Stimulated activated CD4-positive, alpha-beta T cell treated with anti-CD3 and anti-CD28 coated beads, Interleukin-15, amount 100 ng/mL, for 48 hours (primary cell): ENCODE measurements around the gene ITPR3.
A peak's percentile ranks its signal among the peaks of the same experiment; 100 is the strongest.
"Not testable (repeated sequence)": the region's sequence is repeated elsewhere in the genome, so short reads cannot be mapped to it uniquely, and the experiment has no call there.

ENCODE experiments used
- DNase-seq, 2 donors: peaks; one replicate each; pipeline ENCODE4 v3.0.0-alpha.2; 2020; ENCODE audit warnings: low read depth in 2 of 2

Gene ITPR3

DNA sequence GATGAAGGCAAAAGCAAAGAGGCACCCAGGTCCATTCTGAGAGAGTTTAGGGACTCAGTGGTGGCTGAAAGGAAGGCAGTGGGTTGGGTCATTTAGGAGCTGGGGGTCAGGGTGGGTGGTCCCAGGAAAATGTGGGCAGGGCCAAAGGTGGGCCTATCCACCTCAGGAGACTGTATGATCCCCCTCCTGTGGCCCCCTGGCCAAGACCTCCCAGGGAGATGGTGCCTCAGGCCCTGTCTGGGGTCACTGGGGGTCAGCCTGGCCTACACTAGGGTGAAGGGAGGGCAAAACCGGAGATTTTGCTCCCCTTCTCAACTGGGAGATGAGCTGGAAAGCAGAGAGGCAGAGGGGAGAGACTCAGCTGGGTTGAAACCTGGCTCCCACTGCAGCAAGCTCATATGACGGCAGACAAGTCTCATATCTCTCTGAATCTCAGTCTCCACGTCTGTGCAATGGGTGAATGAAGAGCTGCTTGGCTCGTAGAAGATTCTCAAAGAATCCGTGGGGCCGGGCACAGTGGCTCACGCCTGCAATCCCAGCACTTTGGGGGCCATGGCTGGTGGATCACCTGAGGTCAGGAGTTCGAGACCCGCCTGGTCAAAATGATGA is 29.6 kb upstream of the ITPR3 start:
- DNase-seq, result no peak

DNA sequence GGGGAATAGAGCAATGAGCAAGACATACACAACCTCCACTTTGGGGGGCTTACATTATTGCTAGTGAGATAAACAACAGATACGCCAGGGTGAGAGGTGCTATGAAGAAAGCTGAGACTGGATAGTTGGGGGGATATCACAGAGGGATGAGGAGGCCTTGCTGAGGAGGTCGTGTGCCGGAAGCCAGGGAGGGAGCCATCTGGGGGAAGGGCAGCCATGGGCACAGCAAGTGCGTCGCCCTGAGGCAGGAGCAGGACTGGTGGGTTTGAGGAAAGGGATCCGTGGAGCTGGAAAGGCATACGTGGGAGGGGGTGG is 28.9 kb upstream of the ITPR3 start:
- DNase-seq, result no peak

DNA sequence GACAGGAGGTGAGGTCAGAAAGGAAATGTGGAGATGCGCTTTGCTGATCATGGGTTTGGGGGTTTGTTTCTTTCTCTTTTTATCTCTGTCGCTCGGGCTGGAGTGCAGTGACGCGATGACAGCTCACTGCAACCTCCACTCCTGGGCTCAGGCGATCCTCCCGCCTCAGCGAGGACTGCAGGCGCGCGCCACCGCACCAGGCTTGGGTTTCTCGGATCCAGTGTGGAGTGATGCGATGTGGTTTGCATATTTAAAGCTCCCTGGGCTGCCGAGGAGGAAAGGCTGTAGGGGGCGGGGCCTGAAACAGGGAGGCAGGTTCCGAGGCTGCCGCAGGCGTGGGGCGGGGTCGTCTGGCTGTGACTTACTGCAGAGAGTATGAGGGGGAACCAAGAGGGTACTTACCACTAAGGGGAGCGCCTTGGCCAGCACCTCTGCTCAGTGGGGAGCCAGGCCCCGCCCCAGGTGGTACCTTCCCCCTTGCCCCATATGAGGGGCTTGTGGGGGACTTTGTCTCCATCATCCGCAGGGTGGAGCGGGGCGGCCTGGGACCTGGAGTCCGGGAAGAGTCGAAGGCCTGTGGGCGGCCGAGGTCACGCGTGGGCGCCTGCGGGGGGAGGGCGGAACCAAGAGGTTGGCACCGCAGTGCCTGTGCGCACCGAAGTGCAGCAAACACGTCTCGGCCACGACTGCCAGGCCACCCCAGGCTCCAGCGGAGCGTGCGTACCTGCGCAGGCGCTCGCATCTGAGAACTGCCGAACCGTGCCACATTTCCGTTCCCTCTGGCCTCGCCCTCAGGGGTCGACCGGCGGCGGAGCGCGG is 28.3 kb upstream of the ITPR3 start:
- DNase-seq, result peak in 1 of 2 donors; percentile 33

DNA sequence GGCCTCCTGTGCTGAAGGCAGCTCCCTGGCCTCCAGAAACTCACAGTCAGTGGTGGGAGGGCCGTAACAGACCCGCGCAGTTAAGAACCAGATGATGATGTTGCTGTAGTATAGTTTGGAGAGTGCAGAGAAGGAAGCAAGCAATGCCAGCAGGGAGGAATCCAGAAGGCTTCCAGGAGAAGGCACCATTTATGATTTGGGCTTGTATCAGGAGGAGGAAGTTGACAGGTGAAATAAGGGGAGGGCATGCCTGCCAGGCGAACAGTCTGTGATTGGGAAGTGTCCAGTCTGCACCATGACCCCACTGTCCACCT is 27.8 kb upstream of the ITPR3 start:
- no peak for DNase-seq

DNA sequence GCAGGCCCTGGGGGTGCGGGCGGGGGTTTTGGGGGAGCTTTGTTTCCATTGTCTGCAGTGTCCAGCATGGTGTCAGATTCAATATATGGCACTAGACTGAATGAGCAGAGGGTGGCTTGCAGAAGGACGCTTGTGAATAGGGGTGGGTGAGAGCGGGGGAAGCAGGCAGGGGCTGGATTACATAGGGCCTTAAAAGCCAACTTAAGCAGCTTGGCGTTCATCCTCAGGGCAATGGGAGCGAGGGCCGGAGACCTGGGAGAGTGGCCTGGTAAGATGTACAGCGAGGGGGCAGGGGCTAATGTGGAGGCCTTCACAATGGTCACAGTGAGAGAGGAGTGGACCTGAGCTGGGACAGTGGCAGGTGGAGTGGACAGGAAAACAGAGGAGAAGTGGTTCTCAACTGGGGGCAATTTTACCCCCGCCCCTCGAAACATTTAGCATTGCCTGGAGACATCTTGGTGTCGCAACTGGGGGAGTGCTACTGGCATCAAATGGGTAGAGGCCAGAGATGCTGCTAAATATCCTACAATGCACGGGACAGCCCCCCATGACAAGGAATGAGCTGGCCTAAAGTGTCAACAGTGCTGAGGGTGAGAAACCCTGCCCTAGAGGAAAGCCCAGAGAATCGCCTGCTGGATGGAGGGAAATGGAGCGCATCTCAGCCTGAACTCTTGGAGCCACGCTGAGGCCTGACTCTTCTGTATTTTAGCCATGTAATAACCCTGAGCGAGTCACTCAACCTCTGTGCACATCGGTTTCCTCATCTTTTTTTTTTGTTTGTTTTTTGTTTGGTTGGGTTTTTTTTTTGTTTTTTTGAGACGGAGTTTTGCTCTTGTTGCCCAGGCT is 25.9 kb upstream of the ITPR3 start:
- no peak for DNase-seq

DNA sequence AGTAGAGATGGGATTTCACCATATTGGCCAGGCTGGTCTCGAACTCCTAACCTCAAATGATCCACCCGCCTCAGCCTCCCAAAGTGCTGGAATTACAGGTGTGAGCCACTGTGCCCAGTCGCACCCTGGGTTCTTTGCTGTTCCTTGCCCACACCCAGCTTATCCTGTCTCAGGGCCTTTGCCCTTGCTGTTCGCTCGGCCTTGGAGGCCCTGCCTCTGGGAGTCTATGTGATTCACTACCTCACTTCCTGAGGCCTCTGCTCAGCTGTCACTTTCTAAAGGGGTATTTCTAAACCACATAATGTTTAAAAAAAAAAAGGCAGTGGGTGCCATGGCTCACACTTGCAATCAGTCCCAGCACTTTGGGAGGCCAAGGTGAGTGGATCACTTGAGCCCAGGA is 24.2 kb upstream of the ITPR3 start:
- DNase-seq, result not testable (repeated sequence)

DNA sequence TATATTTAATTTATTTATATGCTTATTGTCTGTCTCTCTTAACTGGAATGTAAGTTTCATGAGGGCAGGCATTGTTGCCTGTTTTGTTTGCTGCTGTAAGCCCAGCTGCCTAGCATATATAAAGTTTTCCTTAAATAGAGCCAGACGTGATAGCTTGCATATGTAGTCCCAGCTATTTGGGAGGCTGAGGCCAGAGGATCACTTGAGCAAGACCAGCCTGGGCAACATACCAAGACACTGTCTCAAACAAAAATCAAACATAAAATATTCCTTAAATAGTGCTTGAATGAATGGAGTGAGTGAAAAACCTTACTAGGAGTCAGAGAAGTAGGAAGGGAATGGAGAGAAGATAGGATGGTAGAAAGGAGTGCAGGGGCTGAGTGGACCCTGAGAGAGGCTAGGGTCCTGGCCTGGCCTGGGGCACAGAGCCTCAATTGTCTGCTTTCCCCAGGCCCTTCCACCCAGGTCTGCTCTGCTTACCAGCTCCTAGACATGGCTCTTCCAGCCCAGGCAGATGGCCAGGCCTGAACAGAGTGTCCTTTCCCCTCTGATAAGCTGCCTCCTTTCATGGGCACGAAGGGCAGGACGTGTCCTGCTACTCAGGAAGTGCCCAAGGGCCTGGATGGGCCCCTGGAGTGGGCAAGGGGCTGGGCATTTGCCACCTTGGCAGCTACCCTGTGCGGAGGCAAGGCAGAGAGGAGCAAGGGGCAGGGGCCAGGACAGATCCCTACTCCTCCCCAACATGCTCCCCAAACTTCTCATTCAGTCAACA is 23.4 kb upstream of the ITPR3 start:
- DNase-seq, result no peak

DNA sequence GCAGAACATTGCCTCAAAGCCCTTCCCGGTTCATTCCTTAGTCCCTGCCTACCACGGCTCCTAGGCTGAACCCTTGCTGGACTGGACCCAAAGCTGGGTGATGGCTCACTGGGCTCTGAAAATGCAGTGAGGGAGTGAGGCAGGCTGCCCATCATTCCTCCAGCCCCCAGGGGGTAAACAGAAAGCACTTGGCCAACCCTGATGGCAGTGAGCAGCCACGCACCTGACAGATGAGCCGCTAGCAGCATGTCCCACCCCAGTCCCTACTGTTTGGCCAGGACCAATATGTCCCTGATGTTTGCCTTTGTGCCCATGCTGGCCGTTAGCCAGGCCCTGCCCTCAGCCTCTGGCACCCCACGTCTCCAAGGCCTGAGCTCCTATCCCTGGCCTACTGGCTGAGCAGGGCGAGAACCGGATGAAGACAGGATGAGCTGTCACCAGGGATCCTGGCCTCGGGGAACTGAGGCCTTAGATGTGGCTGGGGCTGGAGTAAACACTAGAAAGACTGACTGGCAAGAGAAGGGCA is 21.6 kb upstream of the ITPR3 start:
- DNase-seq, result no peak

DNA sequence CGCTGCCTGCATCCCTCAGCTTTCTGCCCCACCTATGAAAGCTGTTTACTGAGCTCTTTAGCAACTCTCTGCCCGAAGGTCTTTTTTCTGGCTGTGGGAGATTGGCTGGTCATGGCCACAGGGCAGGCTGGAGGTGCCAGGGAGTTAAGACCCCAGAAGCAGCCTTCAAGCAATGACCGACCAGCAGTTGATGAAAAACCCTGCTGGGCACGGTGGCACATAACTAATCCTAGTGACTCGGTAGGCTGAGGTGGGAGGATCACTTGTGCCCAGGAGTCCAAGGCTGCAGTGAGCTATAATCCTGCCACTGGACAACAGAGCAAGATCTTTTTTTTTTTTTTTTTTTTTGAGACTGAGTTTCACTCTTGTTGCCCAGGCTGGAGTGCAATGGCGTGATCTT is 20.4 kb upstream of the ITPR3 start:
- no peak for DNase-seq

DNA sequence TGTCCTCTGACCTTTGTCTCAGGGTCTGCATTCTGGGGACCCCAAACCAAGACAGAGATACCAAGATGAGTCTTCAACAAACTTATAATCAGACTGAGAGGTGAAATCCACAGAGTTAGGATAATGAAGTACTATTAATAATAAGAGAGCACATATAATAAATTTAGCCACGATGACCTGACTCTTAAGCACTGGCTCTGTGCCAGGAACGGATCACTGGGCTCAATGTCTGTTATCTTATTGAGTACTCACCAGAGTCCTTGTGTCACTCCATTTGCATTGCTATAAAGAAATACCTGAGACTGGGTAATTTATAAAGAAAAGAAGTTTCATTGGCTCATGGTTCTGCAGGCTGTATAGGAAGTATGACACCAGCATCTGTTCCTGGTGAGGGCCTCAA is 18.9 kb upstream of the ITPR3 start:
- DNase-seq, result no peak

DNA sequence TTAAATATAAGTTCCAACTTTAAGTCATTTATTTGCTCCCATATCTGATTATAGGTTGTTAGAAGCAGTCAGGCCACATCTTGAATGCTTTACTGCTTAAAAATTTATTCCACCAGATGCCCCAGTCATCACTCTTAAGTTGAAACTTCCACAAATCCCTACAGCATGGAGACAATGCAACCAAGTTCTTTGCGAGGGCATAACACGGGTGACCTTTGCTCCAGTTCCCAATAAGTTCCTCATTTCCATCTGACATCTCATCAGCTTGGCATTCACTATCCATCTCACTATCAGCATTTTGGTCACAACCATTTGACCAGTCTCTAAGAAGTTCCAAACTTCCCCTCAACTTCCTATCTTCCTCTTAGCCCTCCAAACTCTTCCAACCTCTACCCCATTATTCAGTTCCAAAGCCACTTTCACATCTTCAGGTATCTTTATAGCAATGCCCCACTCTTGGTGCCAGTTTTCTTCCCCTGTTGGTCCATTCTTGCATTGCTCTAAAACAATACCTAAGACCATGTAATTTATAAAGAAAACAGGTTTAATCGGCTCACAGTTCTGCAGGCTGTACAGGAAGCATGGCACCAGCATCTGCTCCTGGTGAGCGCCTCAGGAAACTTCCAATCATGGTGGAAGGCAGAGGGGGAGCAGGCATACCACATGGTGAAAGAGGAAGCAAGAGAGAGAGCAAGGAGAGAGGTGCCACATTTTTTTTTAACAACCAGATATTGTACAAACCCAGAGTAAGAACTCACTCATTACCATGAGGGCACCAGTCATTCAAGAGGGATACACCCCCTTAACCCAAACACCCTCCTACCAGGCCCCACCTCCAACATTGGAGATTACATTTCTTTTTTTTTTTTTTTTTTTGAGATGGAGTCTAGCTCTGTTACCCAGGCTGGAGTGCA is 15.9 kb upstream of the ITPR3 start:
- DNase-seq, result no peak

DNA sequence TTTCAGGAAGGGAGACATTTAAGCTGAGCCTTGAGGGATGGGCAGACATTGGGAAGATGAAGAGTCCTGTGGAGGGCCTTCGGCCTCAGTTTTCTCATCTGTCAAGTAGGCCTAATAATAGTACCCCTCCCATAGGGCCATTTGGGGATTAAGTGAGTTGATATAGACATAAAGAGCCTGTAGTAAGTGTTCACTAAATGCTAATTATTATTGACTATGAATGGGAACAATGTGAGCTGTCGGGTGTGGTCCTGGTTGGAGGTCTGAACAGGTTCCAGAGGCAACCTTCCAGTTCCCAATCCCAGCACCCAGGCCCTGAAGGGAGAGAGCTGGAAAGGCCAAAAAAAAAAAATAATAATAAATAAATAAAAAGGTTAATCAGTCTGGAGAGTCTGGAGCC is 14.5 kb upstream of the ITPR3 start:
- DNase-seq, result no peak

DNA sequence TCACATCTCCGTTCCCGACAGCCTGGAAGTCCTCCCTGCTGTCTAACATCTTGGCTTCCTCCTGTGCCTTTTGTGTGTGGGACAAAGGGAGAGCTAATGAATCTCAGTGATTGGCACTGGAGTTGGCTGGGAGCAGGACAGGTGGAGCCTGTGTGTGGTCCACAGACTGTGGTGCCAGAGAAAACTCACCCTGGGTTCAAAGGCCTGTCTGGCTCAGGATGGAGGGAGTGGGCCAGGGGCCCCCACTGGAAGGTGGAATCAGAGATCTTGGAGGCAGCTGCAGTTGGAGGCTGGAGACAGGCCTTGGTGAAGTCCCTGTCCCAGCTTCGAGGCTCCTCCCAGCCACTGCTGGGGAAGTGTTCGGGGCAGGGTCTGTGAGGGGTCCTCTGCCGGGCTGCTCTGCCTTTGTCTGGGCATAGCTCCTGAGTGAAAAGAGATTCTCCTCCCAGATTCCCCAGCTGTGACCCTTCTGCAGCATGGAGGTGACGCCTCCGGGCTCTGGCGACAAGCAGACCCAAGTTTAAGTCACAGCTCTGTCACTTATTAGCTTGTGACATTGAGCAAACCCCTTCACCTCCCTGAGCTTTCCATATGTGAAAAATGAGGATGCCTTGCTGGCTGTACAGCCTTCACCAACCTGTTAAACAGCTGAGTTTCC is 13.9 kb upstream of the ITPR3 start:
- DNase-seq, result no peak

DNA sequence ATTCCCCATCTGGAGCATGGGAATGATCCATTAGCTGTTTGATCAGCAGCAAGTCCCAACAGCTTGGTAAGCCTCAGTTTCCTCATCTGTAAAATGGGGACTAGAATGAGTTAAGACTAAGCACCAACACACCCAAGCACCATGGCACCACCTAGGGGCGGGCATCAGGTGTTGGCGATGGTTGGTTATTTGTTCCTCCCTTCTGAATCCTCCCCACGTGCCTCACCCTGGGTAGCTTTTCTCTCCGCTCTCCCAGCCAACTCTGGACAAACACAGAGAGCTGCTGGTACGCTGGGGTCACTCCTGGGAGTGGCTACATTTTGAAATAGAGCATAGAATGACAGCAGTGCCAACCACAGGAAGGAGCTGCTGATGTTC is 13.3 kb upstream of the ITPR3 start:
- no peak for DNase-seq

DNA sequence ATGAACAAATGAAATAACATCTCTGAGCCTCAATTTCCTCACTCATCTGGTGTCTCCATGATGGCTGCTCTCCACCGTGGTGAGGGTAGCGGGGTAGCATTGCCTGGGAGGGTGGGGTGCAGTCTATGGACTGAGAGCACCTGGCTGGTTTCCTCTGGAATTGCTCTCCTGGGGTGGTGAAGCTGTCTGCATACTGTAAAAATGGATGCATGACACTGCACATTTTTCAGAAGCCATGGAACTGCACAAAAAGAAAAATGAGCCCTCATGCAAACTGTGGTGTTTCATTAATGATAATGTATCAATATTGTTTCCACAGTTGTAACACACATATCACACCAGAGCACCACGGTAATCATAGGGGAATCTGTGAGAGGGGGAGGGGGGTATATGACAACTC is 12.1 kb upstream of the ITPR3 start:
- no peak for DNase-seq

DNA sequence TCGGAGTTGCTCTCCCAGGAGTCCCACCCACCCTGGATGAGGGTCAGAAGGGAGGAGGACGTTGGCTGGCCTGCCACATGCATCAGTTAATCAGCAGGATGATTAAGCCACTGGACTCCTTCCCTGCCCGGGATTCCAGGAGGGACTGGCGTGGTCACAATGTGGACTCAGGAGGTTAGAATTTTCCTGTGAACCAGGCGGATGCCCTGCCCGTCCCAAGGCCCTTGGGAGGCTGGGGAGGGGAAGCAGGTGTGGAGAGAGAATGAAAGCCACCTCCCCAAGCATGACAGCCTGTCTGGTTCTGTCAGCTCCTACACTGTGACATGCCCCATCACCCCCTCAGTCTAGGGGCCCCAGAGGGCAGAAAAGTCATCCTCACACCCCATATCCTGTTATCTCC is 11.6 kb upstream of the ITPR3 start:
- DNase-seq, result no peak

DNA sequence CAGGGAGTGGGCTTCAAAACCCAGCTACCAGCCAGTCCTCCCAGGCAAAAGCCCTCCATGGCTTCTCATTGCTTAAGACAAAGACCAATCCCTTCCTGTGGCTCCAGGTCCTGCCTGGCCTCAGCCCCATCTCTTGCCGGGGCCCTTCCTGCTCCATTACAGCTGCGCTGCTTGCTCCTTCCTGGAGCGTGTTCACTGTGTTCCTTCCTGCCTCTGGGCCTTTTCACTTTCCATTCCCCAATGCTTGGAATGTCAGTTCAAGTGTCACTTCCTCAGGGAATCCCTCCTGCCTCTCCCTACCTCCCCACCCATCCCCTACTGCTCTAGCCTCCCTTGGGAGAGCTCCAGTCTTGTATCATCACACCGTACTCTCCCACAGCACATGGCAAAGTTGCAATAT is 11.1 kb upstream of the ITPR3 start:
- no peak for DNase-seq

DNA sequence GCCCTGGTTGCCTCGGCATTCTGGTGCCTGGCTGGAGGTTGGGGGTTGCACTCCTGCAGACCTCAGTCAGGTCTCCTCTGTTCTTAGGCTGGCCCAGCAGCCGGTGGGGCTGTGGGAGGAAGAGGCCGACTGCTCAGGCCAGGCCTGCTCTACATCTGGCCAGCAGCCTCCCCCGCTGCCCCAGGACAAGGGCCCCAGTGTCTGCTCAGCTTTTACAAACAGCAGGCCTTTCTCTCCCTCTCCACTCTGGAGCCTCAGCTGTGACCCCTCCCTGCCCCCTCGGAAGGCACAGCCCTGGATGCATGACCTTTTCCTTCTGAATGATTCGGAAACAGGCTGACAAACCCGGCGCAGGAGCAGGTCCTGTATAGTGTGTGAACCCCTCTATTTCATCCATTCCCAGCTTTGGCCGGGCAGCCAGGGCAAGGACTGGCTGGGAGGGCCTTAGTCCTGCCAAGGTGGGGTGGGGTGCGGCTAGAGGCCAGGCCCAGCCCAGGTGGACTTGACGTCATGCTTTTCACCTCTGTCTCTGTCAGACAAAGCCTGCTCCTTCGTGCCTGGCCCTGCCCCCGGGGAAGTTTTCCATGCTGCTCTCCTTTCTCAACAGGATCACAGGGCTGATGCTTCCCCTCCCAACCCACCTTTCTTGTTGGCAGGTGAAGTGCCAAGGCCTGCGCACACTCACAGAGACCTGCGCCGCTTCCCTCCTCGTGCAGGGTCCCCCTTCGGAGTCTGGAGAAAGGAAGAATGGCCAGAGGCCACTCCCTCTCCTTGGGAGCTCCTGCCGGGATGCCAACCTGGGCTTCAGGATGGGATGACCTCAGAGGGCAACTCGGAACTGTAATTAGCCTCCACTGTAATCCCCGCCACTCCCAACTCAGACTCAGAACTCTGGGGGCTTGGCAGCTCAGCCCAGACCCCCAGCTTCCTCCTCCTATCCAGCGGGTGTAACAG is 10.1 kb upstream of the ITPR3 start:
- DNase-seq, result no peak

DNA sequence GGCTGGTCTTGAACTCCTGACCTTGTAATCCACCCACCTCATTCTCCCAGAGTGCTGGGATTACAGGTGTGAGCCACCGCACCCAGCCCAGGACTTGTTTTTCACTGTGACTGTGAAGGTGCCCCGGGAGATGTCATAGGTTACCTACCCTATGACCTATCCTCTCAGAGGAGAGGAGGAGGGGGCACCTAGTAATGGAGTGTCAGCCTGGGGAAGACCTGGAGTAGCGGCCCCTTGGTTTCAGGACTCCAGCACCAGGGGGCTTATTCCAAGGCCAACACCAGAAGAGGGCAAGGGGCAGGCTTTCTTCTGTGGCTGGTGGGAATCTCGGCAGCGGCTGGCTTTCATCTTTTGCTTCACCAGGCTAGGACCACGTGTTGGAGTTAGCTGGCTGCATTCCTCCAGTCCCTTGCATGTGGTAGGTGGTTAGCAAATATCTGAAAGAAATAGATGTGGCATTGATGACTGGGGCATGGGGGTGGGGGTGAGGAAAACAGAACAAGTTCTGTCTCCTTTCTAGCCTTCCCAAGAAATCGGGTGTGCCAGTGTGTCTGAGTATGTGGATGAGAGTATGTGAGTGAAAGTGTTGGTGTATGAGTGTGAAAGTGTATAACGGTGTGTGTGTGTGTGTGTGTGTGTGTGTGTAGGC is 7.9 kb upstream of the ITPR3 start:
- DNase-seq, result no peak
